SK-N-MC (cell line): ENCODE data around the gene ZNF665.
A peak's percentile ranks its signal among the peaks of the same experiment; 100 is the strongest.
"Not testable (repeated sequence)": the region's sequence is repeated elsewhere in the genome, so short reads cannot be mapped to it uniquely, and the experiment has no call there.

ENCODE experiments used
- DNase-seq: peaks from one replicate; pipeline ENCODE4 v3.0.0-alpha.2; 2011; ENCODE audit warnings: low read depth, low spot score
- H3K27ac ChIP-seq: fragments of 200-600 bp; sonication (generic); 2 replicates; pipeline ENCODE4 v1.5.1; 2016; ENCODE audit warnings: mixed run types
- H3K36me3 ChIP-seq: fragments of 200-600 bp; sonication (generic); 2 replicates; pipeline ENCODE4 v1.6.1; 2017; ENCODE audit warnings: antibody characterized with exemption, low read length, mixed read lengths; ENCODE audit not compliant: insufficient read depth
- H3K4me3 ChIP-seq: fragments of 200-600 bp; sonication (generic); 2 replicates; pipeline ENCODE4 v1.5.1; 2016
- H3K9ac ChIP-seq: fragments of 200-600 bp; sonication (generic); 2 replicates; pipeline ENCODE4 v1.8.0; 2017; ENCODE audit warnings: mixed run types, mixed read lengths; ENCODE audit not compliant: insufficient read length
- H3K9me3 ChIP-seq: fragments of 200-600 bp; sonication (generic); 2 replicates; pipeline ENCODE4 v1.6.1; 2017; ENCODE audit warnings: low read depth, mild to moderate bottlenecking, antibody characterized with exemption, low read length, moderate library complexity, mixed read lengths
- EZH2 ChIP-seq: fragments of 200-600 bp; sonication (generic); IDR thresholded peaks from one replicate; pipeline ENCODE4 v1.6.1; 2017; ENCODE audit warnings: antibody characterized with exemption
- FOXP2 ChIP-seq: optimal IDR thresholded peaks from 2 replicates; pipeline ENCODE3; 2011; ENCODE audit warnings: mild to moderate bottlenecking, moderate library complexity; ENCODE audit not compliant: insufficient read depth; ENCODE audit errors: extremely low read length, control extremely low read depth
- POLR2AphosphoS5 ChIP-seq: IDR thresholded peaks from 2 replicates; pipeline ENCODE4 v1.6.1; 2012; ENCODE audit warnings: mild to moderate bottlenecking, low read depth, low read length, borderline replicate concordance

ZNF665 gene

GRCh38 chr19:53192771-53193534 is at the start of gene ZNF665:
ZNF665 (minus strand) TSS chr19:53193358; CDS start chr19:53182898, 10,460 bp downstream.
- H3K4me3 ChIP-seq = no peak within 1 kb of the TSS
- DNase-seq = no peak
- H3K27ac ChIP-seq = no peak within 1 kb of the TSS
- H3K9me3 ChIP-seq = no peaks in the 10 kb centered on the region
- no peak within 1 kb of the TSS for H3K9ac ChIP-seq
- TF ChIP-seq FOXP2 (no peak), POLR2AphosphoS5 (no peak), EZH2 (no peak)
- H3K36me3 ChIP-seq = no peaks in the 10 kb centered on the region

- Histone ChIP-seq H3K9ac (no peak overlapping the region), H3K27ac (no peak overlapping the region), H3K36me3 (no peaks in the 10 kb centered on the region), H3K9me3 (peaks cover 4% of the 10 kb centered on the region; the same call in 1 of the 2 replicates), H3K4me3 (no peak overlapping the region)
- TF ChIP-seq FOXP2 (no peak), EZH2 (no peak), POLR2AphosphoS5 (no peak)
- DNase-seq = no peak
Observed at GRCh38 chr19:53237114-53237777, 44.1 kb upstream of the ZNF665 start.

- no peaks in the 10 kb centered on the region for H3K9me3 ChIP-seq
Observed at GRCh38 chr19:53224606-53225005, 31.4 kb upstream of the ZNF665 start.

GRCh38 chr19:53222716-53223115 is 29.6 kb upstream of the ZNF665 start:
- not testable (repeated sequence) for H3K9me3 ChIP-seq, H3K9ac ChIP-seq, H3K4me3 ChIP-seq, H3K27ac ChIP-seq, H3K36me3 ChIP-seq, DNase-seq

More at GRCh38 chr19:53224606-53225005, 31.4 kb upstream of the ZNF665 start:
- Histone ChIP-seq H3K4me3 (no peak overlapping the region), H3K36me3 (no peaks in the 10 kb centered on the region), H3K27ac (no peak overlapping the region), H3K9ac (no peak overlapping the region)
- DNase-seq = no peak
- TF ChIP-seq POLR2AphosphoS5 (no peak), EZH2 (no peak), FOXP2 (no peak)

GRCh38 chr19:53212703-53213320 is 19.7 kb upstream of the ZNF665 start:
- H3K9me3 ChIP-seq = peaks cover 5% of the 10 kb centered on the region; the same call in 1 of the 2 replicates
- no peak overlapping the region for H3K4me3 ChIP-seq

GRCh38 chr19:53211554-53211953 is 18.4 kb upstream of the ZNF665 start:
- H3K9me3 ChIP-seq, H3K36me3 ChIP-seq, DNase-seq, H3K4me3 ChIP-seq, H3K9ac ChIP-seq, H3K27ac ChIP-seq: not testable (repeated sequence)

More at GRCh38 chr19:53212703-53213320, 19.7 kb upstream of the ZNF665 start:
- Histone ChIP-seq H3K36me3 (no peaks in the 10 kb centered on the region), H3K9ac (no peak overlapping the region), H3K27ac (no peak overlapping the region)
- no peak for DNase-seq
- no peak for TF ChIP-seq POLR2AphosphoS5
- no peak for TF ChIP-seq FOXP2
- TF ChIP-seq EZH2 = no peak

- Histone ChIP-seq H3K9me3 (no peaks in the 10 kb centered on the region), H3K4me3 (peak overlapping the region; percentile 51; the same call in 1 of the 2 replicates), H3K36me3 (no peaks in the 10 kb centered on the region), H3K9ac (no peak overlapping the region), H3K27ac (no peak overlapping the region)
- DNase-seq = no peak
- TF ChIP-seq POLR2AphosphoS5 = no peak
- TF ChIP-seq FOXP2 = no peak
- TF ChIP-seq EZH2 = no peak
Observed at GRCh38 chr19:53196777-53197396, 3.7 kb upstream of the ZNF665 start.

- H3K4me3 ChIP-seq = no peak overlapping the region
- DNase-seq = peak; percentile 16
- H3K36me3 ChIP-seq = no peaks in the 10 kb centered on the region
- H3K9ac ChIP-seq = no peak overlapping the region
- TF ChIP-seq FOXP2 (no peak), POLR2AphosphoS5 (no peak), EZH2 (no peak)
- H3K9me3 ChIP-seq = no peaks in the 10 kb centered on the region
- no peak overlapping the region for H3K27ac ChIP-seq
Observed at GRCh38 chr19:53195265-53195903, 2.2 kb upstream of the ZNF665 start.
